ENCODE data around the gene BICD1.
A peak's percentile ranks its signal among the peaks of the same experiment; 100 is the strongest.

Gene BICD1

DNA sequence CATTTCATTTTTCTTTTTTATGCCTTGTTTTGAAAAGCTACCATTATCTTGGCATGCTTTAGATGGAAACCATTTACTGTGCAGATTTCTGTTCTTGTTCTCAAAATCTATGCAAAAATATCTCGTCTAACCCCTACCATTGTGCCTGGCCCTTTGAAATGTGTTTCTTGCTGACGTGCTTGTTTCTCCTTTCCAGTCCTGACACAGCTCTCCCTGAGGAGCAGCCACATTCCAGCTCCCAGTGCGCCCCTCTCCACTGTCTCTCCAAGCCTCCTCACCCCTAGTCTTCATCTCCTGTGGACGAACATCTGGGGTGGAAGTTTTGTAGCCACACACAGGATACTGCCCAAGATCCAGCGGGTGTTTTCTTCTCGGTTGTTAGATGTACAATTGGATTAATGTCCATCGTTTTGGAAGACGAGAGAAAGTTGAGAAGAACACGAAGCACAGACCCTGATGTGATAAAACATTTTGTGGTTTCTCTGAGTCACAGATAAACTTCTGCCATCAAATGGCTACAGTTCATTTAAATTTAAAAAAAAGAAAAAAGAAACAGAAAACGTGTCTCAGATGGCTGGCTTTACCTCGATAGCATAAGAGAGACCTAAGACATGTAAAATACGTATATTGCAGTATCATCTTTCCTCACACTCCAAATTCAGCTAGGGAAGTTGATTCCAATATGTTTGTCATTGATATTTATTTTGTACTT is 270.9 kb downstream of the BICD1 start:
- Histone ChIP-seq H2AFZ (ENCODE audit: low read length, unreplicated experiment) (no peak overlapping the region), H3K4me1 (ENCODE audit: control insufficient read depth, insufficient read depth, low read length, unreplicated experiment) (no peaks in the 10 kb centered on the region), H3K79me2 (ENCODE audit: control insufficient read depth, insufficient read depth, low read length, unreplicated experiment) (no peaks in the 10 kb centered on the region), H3K4me3 (ENCODE audit: low read depth, low read length) (no peak overlapping the region), H3K27ac (ENCODE audit: low read depth, low read length) (no peak overlapping the region), H3K27me3 (ENCODE audit: insufficient read depth, low read length) (no peaks in the 10 kb centered on the region), H3K36me3 (ENCODE audit: insufficient read depth, low read length) (no peaks in the 10 kb centered on the region)

DNA sequence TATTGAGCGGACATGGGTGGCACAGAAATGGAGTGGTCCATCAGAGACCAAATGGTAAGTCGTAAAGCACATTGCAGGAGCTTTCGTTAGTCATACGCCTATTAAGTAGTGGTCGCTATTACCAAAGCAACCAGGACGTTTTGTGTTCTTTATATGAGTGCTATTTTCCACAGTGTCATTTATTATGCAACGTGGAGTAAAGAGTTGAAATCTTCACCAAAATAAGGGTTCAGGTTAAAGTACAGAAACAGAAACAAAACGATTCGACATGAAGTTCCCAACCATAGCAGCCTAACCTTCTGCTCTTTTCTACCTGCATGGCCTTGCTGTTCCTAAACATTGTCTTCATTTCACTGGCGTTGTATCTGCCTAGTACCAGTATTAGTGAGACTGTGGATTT is 272.6 kb downstream of the BICD1 start:
- Histone ChIP-seq H3K36me3 (ENCODE audit: insufficient read depth, low read length) (no peaks in the 10 kb centered on the region), H3K27me3 (ENCODE audit: insufficient read depth, low read length) (no peaks in the 10 kb centered on the region), H3K4me3 (ENCODE audit: low read depth, low read length) (no peak overlapping the region), H2AFZ (ENCODE audit: low read length, unreplicated experiment) (no peak overlapping the region), H3K79me2 (ENCODE audit: control insufficient read depth, insufficient read depth, low read length, unreplicated experiment) (no peaks in the 10 kb centered on the region), H3K27ac (ENCODE audit: low read depth, low read length) (no peak overlapping the region), H3K4me1 (ENCODE audit: control insufficient read depth, insufficient read depth, low read length, unreplicated experiment) (no peaks in the 10 kb centered on the region)

DNA sequence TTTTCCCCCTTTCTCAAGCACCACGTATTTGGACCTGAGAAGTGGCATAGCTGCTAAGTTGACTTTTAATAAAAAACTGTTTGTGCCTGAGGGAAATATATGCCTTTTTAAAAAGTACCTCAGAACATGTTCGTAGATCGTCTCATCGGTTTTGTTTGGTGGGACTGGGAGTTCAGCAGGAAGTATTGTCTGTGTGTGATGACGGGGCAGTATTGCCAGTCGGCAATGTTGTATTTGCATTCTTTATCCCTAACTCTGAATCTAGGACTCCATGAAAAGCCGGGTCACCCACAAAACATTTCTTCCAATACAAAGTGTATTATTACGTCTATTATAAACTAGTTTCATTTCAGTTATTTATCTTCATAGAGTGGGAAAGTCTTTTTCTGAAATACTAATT is 273.0 kb downstream of the BICD1 start:
- H3K4me3 ChIP-seq (ENCODE audit: low read depth, low read length): no peak overlapping the region
- H3K4me1 ChIP-seq (ENCODE audit: control insufficient read depth, insufficient read depth, low read length, unreplicated experiment): no peaks in the 10 kb centered on the region
- H2AFZ ChIP-seq (ENCODE audit: low read length, unreplicated experiment): no peak overlapping the region
- H3K79me2 ChIP-seq (ENCODE audit: control insufficient read depth, insufficient read depth, low read length, unreplicated experiment): no peaks in the 10 kb centered on the region
- no peaks in the 10 kb centered on the region for H3K36me3 ChIP-seq (ENCODE audit: insufficient read depth, low read length)
- no peaks in the 10 kb centered on the region for H3K27me3 ChIP-seq (ENCODE audit: insufficient read depth, low read length)
- no peak overlapping the region for H3K27ac ChIP-seq (ENCODE audit: low read depth, low read length)

DNA sequence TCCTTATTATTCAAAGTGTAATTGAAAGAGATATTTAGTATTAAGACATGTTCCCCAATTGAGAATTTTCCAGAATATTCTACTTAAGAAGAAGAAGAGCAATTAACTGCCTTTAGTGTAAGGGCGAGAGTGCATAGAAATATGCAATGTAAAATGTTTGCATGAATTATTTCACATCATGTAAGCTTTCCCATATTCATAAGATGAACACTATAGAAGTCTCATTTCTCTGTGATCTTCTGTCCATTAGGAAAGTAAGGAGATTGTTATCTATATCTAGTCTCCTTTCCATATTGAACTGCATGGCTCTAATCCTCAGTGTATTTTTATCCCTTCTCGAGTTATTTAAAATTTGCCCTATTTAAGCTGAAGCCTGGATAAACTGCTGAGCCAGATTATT is 275.6 kb downstream of the BICD1 start:
- no peak overlapping the region for H3K27ac ChIP-seq (ENCODE audit: low read depth, low read length)
- H3K4me1 ChIP-seq (ENCODE audit: control insufficient read depth, insufficient read depth, low read length, unreplicated experiment): no peaks in the 10 kb centered on the region
- no peak overlapping the region for H2AFZ ChIP-seq (ENCODE audit: low read length, unreplicated experiment)

DNA sequence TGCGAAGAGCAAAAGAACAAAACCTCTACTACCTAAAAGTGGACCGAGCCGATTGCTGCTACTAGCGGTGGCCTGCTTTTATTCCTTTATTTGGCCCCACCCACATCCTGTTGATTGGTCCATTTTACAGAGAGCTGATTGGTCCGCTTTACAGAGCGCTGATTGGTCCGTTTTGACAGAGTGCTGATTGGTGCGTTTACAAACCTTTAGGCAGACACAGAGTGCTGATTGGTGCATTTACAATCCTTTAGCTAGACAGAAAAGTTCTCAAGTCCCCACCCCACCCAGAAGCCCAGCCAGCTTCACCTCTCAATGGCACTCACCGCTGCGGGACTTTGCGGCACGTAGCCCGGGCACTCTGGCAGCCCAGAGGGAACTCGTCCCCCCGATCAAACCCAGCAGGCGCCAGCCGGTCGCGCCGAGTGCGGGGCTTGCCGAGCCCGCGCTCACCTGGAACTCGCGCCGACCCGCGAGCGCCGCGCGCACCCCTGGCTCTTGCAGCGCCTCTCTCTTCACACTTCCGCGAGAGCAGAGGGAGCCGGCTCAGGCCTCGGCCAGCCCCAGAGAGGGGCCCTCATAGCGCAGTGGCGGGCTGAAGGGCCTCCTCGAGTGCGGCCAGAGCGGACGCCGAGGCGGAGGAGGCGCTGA is 284.0 kb downstream of the BICD1 start:
- Histone ChIP-seq H3K79me2 (ENCODE audit: control insufficient read depth, insufficient read depth, low read length, unreplicated experiment) (no peaks in the 10 kb centered on the region), H3K27me3 (ENCODE audit: insufficient read depth, low read length) (no peaks in the 10 kb centered on the region), H3K36me3 (ENCODE audit: insufficient read depth, low read length) (no peaks in the 10 kb centered on the region), H3K4me3 (ENCODE audit: low read depth, low read length) (peak overlapping the region; percentile 49; the same call in 1 of the 2 replicates), H3K27ac (ENCODE audit: low read depth, low read length) (no peak overlapping the region), H3K4me1 (ENCODE audit: control insufficient read depth, insufficient read depth, low read length, unreplicated experiment) (no peaks in the 10 kb centered on the region), H2AFZ (ENCODE audit: low read length, unreplicated experiment) (peak overlapping the region; percentile 25)

More for the DNA sequence above, 275.6 kb downstream of the BICD1 start:
- no peaks in the 10 kb centered on the region for H3K36me3 ChIP-seq (ENCODE audit: insufficient read depth, low read length)
- H3K4me3 ChIP-seq (ENCODE audit: low read depth, low read length): no peak overlapping the region
- no peaks in the 10 kb centered on the region for H3K27me3 ChIP-seq (ENCODE audit: insufficient read depth, low read length)
- no peaks in the 10 kb centered on the region for H3K79me2 ChIP-seq (ENCODE audit: control insufficient read depth, insufficient read depth, low read length, unreplicated experiment)

DNA sequence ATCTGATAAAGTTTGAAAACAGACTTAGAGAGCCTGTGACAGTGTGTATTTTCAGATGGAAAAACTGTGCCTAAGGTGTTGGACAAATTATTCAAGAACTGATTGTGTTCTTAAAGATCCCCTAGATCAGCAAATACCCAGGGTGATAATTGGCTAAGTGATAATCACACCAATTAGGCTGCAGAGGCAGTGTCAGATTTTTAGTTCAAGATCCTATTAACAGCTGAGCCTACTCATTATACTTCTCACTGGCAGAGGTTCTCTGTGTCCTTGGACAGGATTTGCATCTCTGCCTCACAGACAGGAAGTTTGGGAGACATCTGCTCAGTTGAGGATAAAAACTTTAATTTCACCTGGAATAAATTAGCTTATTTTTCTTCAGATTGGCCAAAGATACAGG is 288.4 kb downstream of the BICD1 start:
- no peak overlapping the region for H3K27ac ChIP-seq (ENCODE audit: low read depth, low read length)
- H3K4me3 ChIP-seq (ENCODE audit: low read depth, low read length): no peak overlapping the region
- peak overlapping the region; percentile 64 for H2AFZ ChIP-seq (ENCODE audit: low read length, unreplicated experiment)
- no peaks in the 10 kb centered on the region for H3K4me1 ChIP-seq (ENCODE audit: control insufficient read depth, insufficient read depth, low read length, unreplicated experiment)
- no peaks in the 10 kb centered on the region for H3K27me3 ChIP-seq (ENCODE audit: insufficient read depth, low read length)
- no peaks in the 10 kb centered on the region for H3K79me2 ChIP-seq (ENCODE audit: control insufficient read depth, insufficient read depth, low read length, unreplicated experiment)
- H3K36me3 ChIP-seq (ENCODE audit: insufficient read depth, low read length): no peaks in the 10 kb centered on the region

DNA sequence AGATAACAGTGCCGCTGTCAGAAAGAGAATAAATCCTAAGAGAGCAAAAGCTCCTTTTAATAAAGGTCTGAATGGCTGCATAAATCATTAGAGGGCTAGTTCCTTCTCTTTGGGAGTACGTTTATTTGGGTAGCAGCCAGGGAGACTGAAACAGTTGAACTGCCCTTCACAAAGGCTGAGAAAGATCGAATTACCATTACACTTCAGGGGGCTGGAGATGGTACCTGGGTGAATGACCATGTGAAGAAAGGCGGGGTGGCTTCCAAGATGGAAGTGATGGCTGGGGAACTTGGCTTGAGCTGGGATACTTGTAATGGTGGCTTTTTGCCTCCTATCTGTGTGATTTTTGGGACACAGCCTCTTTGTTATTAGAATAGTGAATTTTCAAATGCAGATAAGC is 291.0 kb downstream of the BICD1 start:
- H3K27me3 ChIP-seq (ENCODE audit: insufficient read depth, low read length): no peaks in the 10 kb centered on the region
- H3K79me2 ChIP-seq (ENCODE audit: control insufficient read depth, insufficient read depth, low read length, unreplicated experiment): peaks cover 5% of the 10 kb centered on the region
- no peaks in the 10 kb centered on the region for H3K36me3 ChIP-seq (ENCODE audit: insufficient read depth, low read length)
- peaks cover 9% of the 10 kb centered on the region for H3K4me1 ChIP-seq (ENCODE audit: control insufficient read depth, insufficient read depth, low read length, unreplicated experiment)
- H2AFZ ChIP-seq (ENCODE audit: low read length, unreplicated experiment): no peak overlapping the region
- no peak overlapping the region for H3K27ac ChIP-seq (ENCODE audit: low read depth, low read length)
- no peak overlapping the region for H3K4me3 ChIP-seq (ENCODE audit: low read depth, low read length)

DNA sequence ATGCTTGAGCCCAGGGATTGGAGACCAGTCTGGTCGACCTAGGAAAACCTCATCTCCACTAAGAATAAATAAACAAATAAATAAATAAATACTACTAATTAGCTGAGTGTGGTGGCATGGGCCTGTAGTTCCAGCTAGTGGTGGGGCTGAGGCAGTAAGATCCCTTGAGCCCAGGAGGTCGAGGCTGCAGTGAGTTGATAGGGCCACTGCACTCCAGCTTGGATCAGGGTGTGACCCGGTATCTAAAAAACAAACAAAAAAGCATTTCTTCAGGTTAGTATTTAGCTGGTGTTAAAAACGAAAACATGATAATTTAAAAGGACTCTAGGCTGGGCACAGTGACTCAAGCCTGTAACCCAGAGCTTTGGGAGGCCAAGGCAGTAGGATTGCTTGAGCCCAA is 291.5 kb downstream of the BICD1 start:
- Histone ChIP-seq H3K4me3 (ENCODE audit: low read depth, low read length) (no peak overlapping the region; the same call in 1 of the 2 replicates), H3K27me3 (ENCODE audit: insufficient read depth, low read length) (no peaks in the 10 kb centered on the region), H3K4me1 (ENCODE audit: control insufficient read depth, insufficient read depth, low read length, unreplicated experiment) (peaks cover 14% of the 10 kb centered on the region), H3K36me3 (ENCODE audit: insufficient read depth, low read length) (no peaks in the 10 kb centered on the region), H3K27ac (ENCODE audit: low read depth, low read length) (no peak overlapping the region), H2AFZ (ENCODE audit: low read length, unreplicated experiment) (no peak overlapping the region), H3K79me2 (ENCODE audit: control insufficient read depth, insufficient read depth, low read length, unreplicated experiment) (peaks cover 5% of the 10 kb centered on the region)

DNA sequence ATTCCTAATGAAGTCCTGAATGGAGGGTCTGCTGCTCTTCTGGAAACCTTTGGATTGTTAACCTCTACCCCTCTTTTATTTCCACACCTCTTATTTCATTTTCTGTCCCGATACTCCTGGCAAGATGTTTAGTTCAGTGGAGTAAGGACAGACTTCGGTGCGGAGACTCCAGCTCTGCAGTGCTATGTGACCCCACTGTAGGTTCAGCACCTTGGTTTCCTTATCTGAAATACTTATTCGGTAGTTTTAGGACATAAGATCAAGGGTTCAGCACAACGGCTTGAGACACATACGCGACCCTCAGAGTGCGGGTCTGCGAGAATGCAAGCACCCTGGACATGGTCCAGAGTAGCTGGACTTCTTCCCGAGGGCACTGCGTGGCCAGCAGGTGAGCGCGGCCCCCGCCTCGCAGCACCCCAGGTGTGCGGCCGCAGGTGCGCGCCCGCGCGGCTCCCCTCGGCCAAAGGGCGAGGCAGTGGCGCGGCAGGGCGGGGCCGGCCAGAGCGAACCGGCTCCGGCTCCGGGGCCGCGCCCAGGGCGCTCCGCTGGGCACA is 292.2 kb downstream of the BICD1 start:
- Histone ChIP-seq H2AFZ (ENCODE audit: low read length, unreplicated experiment) (peak overlapping the region; percentile 86), H3K27ac (ENCODE audit: low read depth, low read length) (no peak overlapping the region), H3K79me2 (ENCODE audit: control insufficient read depth, insufficient read depth, low read length, unreplicated experiment) (peaks cover 5% of the 10 kb centered on the region), H3K4me3 (ENCODE audit: low read depth, low read length) (peak overlapping the region; percentile 76), H3K27me3 (ENCODE audit: insufficient read depth, low read length) (no peaks in the 10 kb centered on the region), H3K36me3 (ENCODE audit: insufficient read depth, low read length) (no peaks in the 10 kb centered on the region), H3K4me1 (ENCODE audit: control insufficient read depth, insufficient read depth, low read length, unreplicated experiment) (peaks cover 15% of the 10 kb centered on the region)

DNA sequence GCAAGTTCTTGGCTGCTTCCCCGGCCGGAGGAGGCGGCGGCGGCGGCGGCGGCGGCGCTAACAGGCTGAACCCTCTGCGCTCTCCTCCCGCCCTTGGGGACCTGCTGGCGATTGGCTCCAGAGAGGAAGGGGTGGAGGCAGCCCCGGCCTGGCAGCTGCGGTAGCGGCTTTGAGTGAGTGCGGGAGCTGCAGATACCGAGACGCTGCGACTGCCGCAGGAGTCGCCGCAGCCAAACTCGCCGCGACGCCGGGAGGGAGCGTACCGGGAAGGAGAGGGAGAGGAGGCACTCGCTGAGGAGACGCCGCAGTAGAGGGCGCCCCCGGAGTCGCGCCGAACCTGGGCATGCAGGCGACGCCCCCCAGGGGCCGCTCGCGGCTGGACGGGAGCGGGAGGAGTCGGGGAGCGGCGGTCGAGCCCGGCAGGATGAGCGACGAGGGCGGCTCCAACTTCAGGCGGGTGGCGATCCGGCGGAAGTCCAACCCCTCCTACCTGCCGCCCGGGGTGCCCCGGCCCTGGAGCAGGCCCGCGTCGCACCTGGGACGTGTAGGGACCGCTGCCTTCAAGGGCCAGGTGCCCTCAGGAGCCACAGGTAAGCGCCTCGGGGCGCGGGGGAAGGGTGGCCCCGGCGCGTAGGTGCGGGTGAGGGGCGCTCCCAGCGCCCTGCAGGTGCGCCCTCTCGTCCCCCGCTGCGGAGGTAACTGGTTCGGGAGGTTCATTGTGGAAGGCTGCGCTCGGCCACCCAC is 292.9 kb downstream of the BICD1 start, which contains the start of gene FGD4:
Gene FGD4 (plus strand): TSS at position 189 of the 744 bp plus-strand sequence.
- no peaks in the 10 kb centered on the region for H3K36me3 ChIP-seq (ENCODE audit: insufficient read depth, low read length)
- H3K4me3 ChIP-seq (ENCODE audit: low read depth, low read length): peak within 1 kb of the TSS; percentile 76
- H3K27ac ChIP-seq (ENCODE audit: low read depth, low read length): no peak within 1 kb of the TSS
- peaks cover 15% of the 10 kb centered on the region for H3K4me1 ChIP-seq (ENCODE audit: control insufficient read depth, insufficient read depth, low read length, unreplicated experiment)
- peaks cover 9% of the 10 kb centered on the region for H3K79me2 ChIP-seq (ENCODE audit: control insufficient read depth, insufficient read depth, low read length, unreplicated experiment)
- H2AFZ ChIP-seq (ENCODE audit: low read length, unreplicated experiment): peak within 1 kb of the TSS; percentile 86
- H3K27me3 ChIP-seq (ENCODE audit: insufficient read depth, low read length): no peaks in the 10 kb centered on the region
